Measurements from ENCODE around the gene UGT1A8.

GRCh38 chr2:233600386-233600785, 17.0 kb upstream of the UGT1A8 start:
- TF ChIP-seq EZH2 (IDR thresholded peaks at IDR 0.05; ENCODE audit: insufficient read depth, poor library complexity, severe bottlenecking) = no peak
- no peak for TF ChIP-seq EZH2phosphoT487 (IDR thresholded peaks at IDR 0.05; ENCODE audit: insufficient read depth, low read depth)

Data from GM23248 (cell line).